ENCODE data around the gene TNK2.
A peak's percentile ranks its signal among the peaks of the same experiment; 100 is the strongest.

TNK2 gene

GRCh38 chr3:195908694-195909581 is 587 bp upstream of the TNK2 start:
- Histone ChIP-seq H3K9ac (ENCODE audit: low read depth, low read length) (peak overlapping the region; percentile 67), H3K27me3 (ENCODE audit: insufficient read depth, low read length, poor library complexity) (no peaks in the 10 kb centered on the region), H3K79me2 (ENCODE audit: insufficient read depth, low read length) (peaks cover 34% of the 10 kb centered on the region), H3K4me2 (ENCODE audit: insufficient read depth, low read length) (peak overlapping the region; percentile 96), H3K27ac (ENCODE audit: low read length) (peak overlapping the region; percentile 55), H3K4me3 (ENCODE audit: low read depth in 1 of 2, low read length in 2 of 2) (peak overlapping the region; percentile 44 to 73), H3K9me3 (ENCODE audit: insufficient read depth, low read length, severe bottlenecking) (no peaks in the 10 kb centered on the region), H2AFZ (ENCODE audit: low read depth, low read length) (peak overlapping the region; percentile 55), H3K36me3 (ENCODE audit: insufficient read depth, low read length) (no peaks in the 10 kb centered on the region), H3K4me1 (ENCODE audit: insufficient read depth, low read length) (peaks cover 41% of the 10 kb centered on the region), H4K20me1 (ENCODE audit: insufficient read depth, low read length) (peaks cover 17% of the 10 kb centered on the region)
- TF ChIP-seq, protein P1, sequence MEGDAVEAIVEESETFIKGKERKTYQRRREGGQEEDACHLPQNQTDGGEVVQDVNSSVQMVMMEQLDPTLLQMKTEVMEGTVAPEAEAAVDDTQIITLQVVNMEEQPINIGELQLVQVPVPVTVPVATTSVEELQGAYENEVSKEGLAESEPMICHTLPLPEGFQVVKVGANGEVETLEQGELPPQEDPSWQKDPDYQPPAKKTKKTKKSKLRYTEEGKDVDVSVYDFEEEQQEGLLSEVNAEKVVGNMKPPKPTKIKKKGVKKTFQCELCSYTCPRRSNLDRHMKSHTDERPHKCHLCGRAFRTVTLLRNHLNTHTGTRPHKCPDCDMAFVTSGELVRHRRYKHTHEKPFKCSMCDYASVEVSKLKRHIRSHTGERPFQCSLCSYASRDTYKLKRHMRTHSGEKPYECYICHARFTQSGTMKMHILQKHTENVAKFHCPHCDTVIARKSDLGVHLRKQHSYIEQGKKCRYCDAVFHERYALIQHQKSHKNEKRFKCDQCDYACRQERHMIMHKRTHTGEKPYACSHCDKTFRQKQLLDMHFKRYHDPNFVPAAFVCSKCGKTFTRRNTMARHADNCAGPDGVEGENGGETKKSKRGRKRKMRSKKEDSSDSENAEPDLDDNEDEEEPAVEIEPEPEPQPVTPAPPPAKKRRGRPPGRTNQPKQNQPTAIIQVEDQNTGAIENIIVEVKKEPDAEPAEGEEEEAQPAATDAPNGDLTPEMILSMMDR (IDR thresholded peaks at IDR 0.05; ENCODE audit: borderline replicate concordance, extremely low read depth, low read length, poor library complexity, severe bottlenecking), result peak; percentile 29
- TF ChIP-seq EZH2 (IDR thresholded peaks at IDR 0.05; ENCODE audit: borderline replicate concordance, low read depth, low read length, severe bottlenecking), result no peak
- peak; percentile 37 for ATAC-seq (ENCODE audit: insufficient read depth, low read depth)
- peak; percentile 33 for DNase-seq

DNA sequence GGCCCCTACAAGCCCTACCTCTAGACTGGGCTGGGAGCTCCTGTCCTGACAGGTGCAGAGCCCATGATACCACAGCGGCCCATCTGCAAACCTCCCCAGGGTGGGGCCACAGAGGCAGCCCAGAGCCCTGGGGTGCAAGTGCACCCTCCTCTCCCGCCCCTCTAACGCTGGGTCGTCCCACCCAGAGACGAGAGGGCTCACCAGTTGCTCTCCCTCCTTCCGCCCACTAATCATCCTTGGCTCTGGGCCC is 742 bp downstream of the TNK2 start:
- DNase-seq (peak; percentile 35), ATAC-seq (ENCODE audit: insufficient read depth, low read depth) (peak; percentile 1; the same call in 2 of the 3 replicates)
- Histone ChIP-seq H3K4me3 (ENCODE audit: low read depth in 1 of 2, low read length in 2 of 2) (peak overlapping the region; percentile 44 to 73; a peak in 3 of 4 replicates), H3K27ac (ENCODE audit: low read length) (peak overlapping the region; percentile 55), H2AFZ (ENCODE audit: low read depth, low read length) (no peak overlapping the region), H3K9ac (ENCODE audit: low read depth, low read length) (peak overlapping the region; percentile 67), H3K79me2 (ENCODE audit: insufficient read depth, low read length) (peaks cover 37% of the 10 kb centered on the region), H3K4me1 (ENCODE audit: insufficient read depth, low read length) (peaks cover 41% of the 10 kb centered on the region), H4K20me1 (ENCODE audit: insufficient read depth, low read length) (peaks cover 17% of the 10 kb centered on the region), H3K4me2 (ENCODE audit: insufficient read depth, low read length) (peak overlapping the region; percentile 96), H3K36me3 (ENCODE audit: insufficient read depth, low read length) (no peaks in the 10 kb centered on the region), H3K27me3 (ENCODE audit: insufficient read depth, low read length, poor library complexity) (no peaks in the 10 kb centered on the region), H3K9me3 (ENCODE audit: insufficient read depth, low read length, severe bottlenecking) (no peaks in the 10 kb centered on the region)
- TF ChIP-seq, protein P1 (IDR thresholded peaks at IDR 0.05; ENCODE audit: borderline replicate concordance, extremely low read depth, low read length, poor library complexity, severe bottlenecking), result no peak
- TF ChIP-seq EZH2 (IDR thresholded peaks at IDR 0.05; ENCODE audit: borderline replicate concordance, low read depth, low read length, severe bottlenecking), result no peak

- TF ChIP-seq, protein P1 (IDR thresholded peaks at IDR 0.05; ENCODE audit: borderline replicate concordance, extremely low read depth, low read length, poor library complexity, severe bottlenecking), result no peak
- no peak for TF ChIP-seq EZH2 (IDR thresholded peaks at IDR 0.05; ENCODE audit: borderline replicate concordance, low read depth, low read length, severe bottlenecking)
- Histone ChIP-seq H3K4me1 (ENCODE audit: insufficient read depth, low read length) (peaks cover 41% of the 10 kb centered on the region), H2AFZ (ENCODE audit: low read depth, low read length) (peak overlapping the region; percentile 28), H3K36me3 (ENCODE audit: insufficient read depth, low read length) (no peaks in the 10 kb centered on the region), H3K27ac (ENCODE audit: low read length) (peak overlapping the region; percentile 55), H3K27me3 (ENCODE audit: insufficient read depth, low read length, poor library complexity) (no peaks in the 10 kb centered on the region), H4K20me1 (ENCODE audit: insufficient read depth, low read length) (peaks cover 18% of the 10 kb centered on the region), H3K4me3 (ENCODE audit: low read depth in 1 of 2, low read length in 2 of 2) (peak overlapping the region; percentile 44 to 73; a peak in 3 of 4 replicates), H3K79me2 (ENCODE audit: insufficient read depth, low read length) (peaks cover 37% of the 10 kb centered on the region), H3K9me3 (ENCODE audit: insufficient read depth, low read length, severe bottlenecking) (no peaks in the 10 kb centered on the region), H3K9ac (ENCODE audit: low read depth, low read length) (peak overlapping the region; percentile 67), H3K4me2 (ENCODE audit: insufficient read depth, low read length) (peak overlapping the region; percentile 96)
- DNase-seq (peak; percentile 69), ATAC-seq (ENCODE audit: insufficient read depth, low read depth) (peak; percentile 55)
These were observed 1.3 kb downstream of the TNK2 start for GRCh38 chr3:195906865-195907683.

Data from DND-41 (cell line).